GM21737 (cell line): ENCODE measurements around the gene SLC46A3.
"Not testable (repeated sequence)": the region's sequence is repeated elsewhere in the genome, so short reads cannot be mapped to it uniquely, and the experiment has no call there.

Source experiments
- ATAC-seq: cut with Tn5 transposase; IDR thresholded peaks from one replicate; pipeline ENCODE4 v1.9.1; 2021; ENCODE audit warnings: mild to moderate bottlenecking, moderate library complexity; ENCODE audit not compliant: unreplicated experiment

The SLC46A3 gene

DNA sequence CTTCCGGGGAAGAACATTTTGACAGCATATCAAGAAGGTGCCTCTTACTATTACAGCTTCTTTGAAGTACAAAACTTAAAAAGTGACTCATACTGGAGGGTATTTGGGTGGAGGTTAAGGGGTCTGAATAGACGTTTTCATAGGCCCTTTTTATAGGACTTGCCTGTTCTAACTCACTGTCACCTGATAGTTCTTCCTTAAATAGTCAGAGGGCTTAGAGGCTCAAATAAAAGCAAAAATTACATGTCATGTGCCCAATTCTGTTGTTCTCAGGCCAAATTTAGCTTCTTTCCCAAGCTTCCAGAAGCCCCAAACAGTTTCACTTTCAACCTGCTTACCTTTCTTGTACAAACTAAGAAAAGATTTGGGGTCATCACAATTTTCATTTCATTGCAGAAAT lies 16.1 kb upstream of the SLC46A3 start:
- ATAC-seq: no peak

DNA sequence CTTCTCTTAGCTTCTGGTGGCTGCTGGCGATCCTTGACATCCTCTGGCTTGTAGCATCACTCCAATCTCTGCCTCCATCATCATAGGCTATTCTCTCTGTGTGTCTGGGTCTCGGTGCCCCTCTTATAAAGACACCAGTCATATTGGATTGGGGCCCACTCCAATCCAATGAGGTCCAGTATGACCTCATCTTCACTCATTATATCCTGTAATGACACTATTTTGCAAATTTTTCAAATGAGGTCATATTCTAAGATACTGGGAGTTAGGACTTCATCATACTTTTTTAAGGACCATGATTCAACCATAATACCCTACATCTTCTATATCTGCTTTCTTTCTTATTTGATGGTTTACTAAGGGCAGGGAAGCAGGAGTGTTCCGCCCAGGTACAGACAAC lies 12.0 kb upstream of the SLC46A3 start:
- no peak for ATAC-seq

DNA sequence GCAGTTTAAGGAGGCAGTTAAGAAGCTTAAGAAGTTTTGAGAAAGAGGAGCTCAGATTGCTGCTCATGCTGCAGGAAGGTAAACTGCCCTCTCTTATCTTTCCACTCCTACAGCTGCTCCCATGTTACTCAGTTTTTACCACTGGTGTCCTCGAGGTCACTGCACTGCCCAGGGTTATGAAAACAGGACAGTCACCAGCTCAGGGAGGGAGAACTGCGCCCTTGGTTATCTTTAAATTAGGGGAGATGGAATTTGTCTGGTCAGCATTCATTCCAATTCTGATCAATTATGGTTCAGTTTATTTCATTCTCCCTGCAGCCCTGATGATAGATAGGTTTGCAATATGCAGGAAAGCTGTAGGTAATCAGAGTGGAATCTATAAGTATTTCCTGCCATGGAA lies 10.8 kb upstream of the SLC46A3 start:
- no peak for ATAC-seq

DNA sequence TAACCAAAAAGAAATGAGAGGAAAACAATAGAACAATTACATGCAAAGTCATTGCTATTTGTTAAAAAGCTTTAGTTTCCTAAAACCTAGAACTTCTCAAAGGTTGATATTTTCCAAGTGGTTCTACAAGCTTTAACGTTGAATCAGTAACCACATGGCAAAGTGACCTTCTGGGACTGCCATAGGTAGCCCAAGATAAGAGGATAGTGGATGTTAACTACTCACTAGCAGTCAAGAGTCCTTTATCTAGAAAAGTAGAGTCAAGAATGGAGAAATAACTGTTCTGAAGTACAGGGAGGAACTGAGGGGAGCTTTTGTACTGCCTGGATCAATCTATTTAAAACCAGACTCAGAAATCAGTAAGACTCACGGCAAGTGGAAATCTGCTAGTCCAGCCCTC lies 9.9 kb upstream of the SLC46A3 start:
- no peak for ATAC-seq

DNA sequence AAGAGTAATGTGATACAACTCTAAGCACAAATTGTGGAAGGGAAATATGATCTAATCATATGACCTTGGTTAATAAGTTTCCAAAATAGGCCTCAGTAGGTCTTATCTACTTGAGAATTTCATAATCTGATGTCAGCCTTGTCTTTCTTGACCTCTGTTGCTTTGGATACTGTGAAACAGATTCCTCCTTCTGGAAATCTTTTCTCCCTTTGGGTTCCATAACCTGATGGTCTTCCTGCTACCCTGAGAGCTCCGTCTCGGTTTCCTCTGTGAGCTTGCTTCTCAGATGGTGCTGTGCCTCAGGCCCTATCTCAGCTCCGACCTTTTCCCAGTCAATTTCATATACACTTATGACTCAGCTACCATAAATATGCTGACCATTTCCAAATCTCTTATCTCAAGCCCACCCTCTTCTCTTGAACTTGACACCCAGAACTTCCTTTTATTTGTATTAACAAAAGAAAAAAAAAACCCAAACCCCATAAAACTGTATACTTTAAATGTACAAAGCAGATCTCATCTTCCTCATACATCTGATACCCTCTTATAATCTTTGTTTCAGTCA lies 6.4 kb upstream of the SLC46A3 start:
- ATAC-seq: no peak

DNA sequence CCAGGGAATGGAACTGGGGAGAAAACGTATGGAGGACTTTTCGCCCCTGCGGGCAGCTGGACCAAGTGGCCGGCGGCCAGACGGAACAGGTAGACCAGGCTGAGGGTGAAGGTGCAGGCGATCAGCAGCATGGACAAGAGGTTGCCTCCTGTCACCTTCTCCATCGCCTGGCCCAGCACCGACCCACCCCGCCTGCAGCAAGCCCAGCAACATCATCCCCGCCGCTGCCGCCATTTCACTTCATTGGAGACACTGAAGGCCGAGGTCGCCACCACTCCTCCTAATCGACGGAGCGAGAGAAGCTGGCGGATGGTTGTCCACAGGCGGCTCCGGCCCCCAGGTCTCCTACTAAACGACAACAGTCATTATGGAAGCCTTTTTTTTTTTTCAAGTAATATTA lies 5.0 kb upstream of the SLC46A3 start:
- no peak for ATAC-seq

DNA sequence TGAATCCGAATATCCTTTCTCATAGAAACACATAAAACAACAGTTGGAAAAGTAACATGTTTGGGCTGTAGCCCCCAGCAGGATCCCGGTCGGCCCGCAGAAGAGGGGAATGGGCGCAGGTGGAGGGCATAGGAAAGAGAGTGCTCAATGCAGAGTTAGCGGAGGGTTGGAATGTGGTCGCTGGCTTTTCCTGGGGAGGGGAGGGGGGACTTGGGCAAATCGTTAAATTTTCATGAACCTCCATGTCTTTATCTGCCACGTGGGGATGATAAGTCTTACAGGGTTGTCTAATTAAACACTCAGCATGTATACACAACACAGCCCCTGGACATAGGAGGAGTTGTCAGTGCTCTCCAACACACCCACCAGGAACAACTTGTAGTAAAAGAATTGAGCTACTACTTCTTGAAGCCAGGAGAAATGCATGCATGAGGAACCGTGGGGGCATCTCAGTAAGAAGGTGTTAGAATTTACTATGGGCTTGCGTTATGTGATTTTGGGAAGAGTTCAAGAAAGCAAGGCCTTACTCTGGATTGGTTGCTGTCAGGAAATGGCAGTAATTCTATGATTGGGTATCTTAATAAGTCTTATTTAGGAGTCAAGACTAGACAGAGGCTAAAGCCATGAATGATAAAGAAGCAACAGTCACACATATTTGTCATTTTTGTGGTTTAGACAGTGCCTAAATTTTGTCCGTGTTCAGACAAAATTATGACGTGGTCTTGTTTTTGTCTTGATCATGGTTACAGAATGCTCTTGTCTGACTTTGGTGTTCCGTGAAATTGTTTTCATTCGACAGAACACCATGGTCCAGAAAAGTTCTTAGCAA lies 671 bp upstream of the SLC46A3 start:
- no peak for ATAC-seq

DNA sequence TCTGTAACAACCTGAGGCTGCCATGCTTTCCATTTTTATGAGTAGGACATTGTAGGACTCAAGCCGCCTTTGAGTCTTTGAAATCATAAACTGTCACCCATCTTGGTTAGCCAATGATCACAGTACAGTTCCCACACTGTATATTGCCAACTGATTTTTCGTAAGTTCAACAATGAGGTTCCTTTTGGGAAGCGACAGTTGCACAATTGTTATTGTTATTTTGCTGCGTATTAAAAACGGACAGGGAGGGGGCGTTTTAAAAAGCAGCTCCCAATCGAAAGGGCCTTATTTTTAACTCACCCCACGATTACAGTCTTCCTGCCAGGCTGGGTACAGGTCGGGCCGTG lies 601 bp downstream of the SLC46A3 start:
- no peak for ATAC-seq

DNA sequence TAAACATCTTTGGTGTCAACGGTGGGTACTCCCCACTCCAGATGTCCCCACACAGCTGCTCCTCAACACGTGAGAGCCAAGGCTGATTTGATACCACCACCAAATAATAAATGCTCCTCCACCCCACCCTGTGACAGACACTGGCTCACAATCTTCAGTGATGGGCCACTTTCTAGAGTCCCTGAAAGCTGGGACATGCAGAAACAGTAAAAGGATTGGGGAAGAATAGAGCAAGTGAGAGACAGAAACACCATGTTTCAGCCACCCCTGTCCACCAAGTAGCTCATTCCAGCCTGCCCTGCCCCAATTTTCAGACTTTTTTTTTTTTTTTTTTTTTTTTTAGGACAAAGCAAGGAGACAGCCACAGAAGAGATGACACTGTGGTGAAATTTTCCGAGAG lies 1.6 kb downstream of the SLC46A3 start:
- ATAC-seq: no peak

DNA sequence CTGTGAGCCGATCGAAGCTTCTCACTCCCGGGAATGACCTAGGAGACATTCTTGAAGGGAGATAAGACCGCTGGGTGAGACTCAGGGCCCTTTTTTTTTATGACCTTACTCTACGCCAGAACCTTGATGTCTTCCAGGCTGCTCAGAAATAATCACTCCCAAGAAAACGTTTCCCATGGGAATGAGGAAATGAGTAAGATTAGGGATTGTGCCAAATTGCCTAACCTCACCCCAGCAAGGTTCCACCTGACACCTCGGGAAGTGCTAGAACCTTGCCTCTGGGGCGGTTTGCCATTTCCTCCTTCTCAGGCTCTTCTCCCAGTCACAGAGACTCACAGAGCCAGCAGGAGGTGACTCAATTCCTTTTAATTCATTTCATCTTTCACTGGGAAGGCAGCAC lies 2.3 kb downstream of the SLC46A3 start:
- ATAC-seq: no peak

DNA sequence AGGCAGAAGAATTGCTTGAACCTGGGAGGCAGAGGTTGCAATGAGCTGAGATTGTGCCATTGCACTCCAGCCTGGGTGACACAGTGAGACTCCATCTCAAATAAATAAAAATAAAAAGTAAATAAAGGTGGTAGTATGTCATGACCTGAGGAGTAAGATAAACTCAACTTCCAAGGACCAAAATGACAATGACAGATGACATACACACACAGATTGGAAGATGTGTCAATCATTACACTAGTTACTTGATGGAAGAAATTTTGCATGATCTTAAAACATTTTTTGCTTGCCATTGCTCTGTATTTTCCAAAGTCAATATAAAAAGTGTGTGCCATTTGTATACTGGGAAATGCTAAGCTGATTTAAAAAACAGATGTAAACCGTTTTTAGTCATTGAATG lies 4.1 kb downstream of the SLC46A3 start:
- no peak for ATAC-seq

DNA sequence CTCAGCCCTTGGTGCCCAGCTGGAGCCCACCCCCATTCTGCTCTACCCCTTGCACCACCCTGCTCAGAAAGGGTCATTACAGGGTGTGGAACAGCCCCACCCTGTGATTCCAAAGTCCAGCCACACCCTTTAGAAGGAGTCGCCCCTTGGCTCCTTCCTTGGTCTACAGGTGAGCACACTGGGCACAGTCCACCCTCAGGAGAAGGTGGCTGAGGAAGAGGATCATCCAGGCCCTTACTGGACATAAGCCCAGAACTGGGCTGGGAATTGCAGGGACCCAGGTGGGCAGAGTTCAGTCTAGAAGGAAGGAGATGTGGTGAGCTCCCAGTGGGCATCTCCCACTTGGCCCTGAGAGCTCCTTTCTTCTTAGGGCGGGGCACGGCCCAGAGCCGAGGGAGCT lies 8.6 kb downstream of the SLC46A3 start:
- no peak for ATAC-seq

DNA sequence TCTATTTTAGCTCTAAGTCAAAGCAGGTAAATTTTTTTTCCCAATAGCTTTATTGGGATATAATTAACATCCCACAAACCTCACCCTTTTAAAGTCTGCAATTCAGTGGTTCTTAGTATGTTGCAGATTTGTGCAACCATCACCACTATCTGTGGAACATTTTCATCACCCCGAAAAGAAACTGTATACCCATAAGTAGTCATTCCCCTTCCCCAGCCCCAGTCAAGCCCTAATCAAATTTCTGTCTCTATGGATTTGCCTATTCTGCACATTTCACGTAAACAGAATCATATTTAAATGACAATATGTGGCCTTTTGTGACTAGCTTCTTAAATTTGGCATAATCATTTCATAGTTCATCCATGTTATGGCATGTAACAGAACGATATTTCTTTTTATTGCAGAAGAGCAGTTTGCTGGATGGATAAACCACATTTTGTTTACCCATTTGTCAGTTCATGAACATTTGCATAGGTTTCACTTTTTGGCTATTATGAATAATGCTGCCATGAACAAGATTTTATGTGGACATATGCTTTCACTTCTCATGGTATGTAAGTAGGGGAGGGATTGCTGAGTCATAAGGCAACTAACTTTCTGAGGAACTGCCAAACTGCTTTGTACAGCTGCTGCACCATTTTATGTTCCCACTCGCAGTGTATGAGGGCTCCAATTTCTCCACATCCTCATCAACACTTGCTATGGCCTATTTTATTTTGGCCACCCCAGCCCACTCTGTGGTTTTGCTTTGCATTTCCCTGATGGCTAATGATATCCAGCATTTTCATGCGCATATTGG lies 10.9 kb downstream of the SLC46A3 start:
- ATAC-seq: peak; percentile 96

DNA sequence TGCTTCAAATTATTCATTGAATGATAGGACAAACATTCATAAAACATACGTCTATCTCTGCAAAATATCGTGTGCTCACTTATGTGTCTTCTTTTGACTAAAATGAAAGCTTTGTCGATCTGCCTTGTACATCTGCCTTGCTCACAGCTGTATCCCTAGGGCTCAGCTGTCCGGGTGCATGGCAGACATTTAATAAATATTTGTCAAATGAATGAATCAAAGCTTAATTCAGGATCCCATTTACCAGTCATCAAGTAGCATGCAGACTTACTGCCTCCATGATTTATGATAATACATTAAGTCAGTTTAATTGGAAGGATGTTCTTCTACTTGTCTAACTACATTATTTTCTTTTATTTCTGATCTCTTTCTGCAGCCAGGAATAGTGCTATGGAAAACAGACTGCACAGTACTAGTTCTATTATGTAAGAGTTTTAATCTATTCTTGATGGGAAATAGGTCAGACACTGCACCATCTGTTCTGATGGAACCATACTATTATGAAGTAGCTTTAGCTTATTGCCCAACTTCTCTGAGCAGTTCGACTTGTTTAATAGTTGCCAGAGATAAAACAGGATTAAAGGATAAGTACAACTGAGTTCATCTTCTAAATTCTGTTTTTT lies 13.2 kb downstream of the SLC46A3 start:
- no peak for ATAC-seq

DNA sequence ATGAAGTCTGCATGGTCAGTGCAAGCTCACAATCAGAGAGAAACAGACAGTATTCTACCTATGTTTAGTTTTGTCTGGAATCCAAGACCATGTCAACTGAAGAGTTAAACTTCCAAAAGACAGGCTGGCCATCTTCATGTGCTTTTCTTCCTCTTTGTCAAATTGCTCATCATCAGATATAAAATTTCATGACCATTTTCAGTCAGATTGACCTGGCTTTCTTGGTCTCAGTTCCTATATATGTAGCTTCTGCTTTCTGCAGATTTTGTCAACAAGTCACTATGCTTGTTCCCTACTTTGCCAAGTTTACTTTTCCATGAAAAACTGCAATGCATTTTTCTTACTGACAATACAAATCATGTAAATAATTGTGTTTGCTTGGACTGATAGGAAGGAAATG lies 13.9 kb downstream of the SLC46A3 start:
- ATAC-seq: no peak

DNA sequence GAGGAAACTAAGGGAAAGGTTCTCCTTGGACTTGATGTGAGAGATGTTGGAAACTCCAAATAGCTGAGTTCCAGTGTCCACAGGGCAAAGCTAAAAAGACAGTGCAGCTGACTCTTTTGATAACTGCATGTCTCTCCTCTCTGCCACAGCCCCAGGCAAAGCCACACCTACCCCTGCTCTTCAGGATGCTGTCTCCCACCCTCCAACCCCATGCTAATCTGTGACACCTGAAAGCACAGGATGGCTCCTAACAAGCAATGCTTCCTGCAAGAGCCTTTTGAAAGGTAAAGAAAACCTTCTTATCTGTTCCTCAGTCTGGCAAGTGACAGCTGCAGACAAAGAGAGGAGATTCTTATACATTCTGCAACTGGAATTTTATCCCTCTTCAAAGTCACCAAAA lies 14.5 kb downstream of the SLC46A3 start:
- no peak for ATAC-seq

DNA sequence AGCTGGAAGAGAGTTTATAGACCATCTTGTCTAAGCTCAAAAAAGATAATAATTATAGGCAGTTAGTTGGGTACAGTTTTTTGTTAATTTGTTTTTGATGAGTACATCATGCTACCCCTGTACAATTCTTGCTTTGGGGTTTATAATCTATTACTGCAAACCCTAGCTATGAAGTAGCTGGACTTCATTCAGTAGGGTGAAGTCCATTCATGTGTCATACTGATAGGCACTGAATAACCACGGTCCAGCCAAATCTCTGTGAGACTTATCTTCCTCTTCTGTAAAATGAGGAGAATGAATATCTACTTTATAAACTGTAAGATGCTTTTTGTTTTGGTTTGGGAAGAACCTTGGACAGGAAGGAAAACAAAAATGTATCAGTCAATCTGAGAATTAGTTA lies 19.5 kb downstream of the SLC46A3 start:
- ATAC-seq: no peak

DNA sequence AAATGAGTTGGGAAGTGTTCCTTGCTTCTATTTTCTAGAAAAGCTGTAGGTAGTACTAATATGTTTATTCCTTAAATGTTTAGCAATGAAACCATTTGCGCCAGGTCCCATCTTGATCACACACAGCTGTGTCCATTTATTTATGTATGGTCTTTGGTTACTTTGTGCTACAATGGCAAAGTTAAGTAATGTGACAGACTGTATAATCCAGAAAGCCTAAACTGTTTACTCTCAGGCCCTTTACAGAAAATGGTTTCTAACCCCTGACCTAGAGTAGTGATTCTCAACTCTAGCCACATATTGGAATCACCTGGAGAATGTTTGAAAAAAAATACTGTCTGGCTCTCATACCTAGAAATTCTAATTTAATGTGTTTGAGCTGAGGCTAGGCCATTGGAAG lies 21.3 kb downstream of the SLC46A3 start:
- ATAC-seq: no peak

DNA sequence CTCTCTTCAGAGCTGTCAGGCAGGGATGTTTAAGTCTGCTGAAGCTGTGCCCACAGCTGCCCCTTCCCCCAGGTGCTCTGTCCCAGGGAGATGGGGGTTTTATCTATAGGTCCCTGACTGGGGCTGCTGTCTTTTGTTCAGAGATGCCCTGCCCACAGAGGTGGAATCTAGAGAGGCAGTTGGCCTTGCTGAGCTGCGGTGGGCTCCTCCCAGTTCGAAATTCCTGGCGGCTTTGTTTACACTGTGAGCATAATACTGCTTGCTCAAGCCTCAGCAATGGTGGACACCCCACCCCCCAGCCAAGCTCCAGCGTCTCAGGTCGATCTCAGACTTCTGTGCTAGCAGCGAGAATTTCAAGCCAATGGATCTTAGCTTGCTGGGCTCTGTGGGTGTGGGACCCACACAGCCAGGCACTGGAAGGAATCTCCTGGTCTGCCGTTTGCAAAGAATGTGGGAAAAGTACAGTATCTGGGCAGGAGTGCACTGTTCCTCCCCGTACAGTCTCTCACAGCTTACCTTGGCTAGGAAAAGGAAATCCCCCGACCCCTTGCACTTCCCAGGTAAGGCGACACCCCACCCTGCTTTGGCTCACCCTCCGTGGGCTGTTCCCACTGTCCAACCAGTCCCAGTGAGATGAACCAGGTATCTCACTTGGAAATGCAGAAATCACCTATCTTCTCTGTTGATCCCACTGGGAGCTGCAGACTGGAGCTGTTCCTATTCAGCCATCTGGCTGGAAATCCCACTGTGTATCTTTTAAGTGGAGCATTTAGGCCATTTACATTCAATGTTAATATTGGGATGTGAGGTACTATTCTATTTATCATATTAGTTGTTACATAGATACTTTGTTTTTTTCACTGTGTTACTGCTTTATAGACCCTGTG lies 24.9 kb downstream of the SLC46A3 start:
- ATAC-seq: not testable (repeated sequence)

DNA sequence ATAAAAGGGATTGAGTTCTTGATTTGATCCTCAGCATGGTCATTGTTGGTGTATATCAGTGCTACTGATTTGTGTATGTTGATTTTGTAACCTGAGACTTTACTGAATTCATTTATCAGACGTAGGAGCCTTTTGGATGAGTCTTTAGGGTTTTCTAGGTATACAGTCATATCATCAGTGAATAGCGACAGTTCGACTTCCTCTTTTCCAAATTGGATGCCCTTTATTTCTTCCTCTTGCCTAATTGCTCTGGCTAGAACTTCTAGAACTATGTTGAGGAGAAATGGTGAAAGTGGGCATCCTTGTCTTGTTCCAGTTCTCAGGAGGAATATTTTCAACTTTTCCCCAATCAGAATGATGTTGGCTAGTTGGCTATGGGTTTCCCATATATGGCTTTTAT lies 32.9 kb downstream of the SLC46A3 start:
- no peak for ATAC-seq

DNA sequence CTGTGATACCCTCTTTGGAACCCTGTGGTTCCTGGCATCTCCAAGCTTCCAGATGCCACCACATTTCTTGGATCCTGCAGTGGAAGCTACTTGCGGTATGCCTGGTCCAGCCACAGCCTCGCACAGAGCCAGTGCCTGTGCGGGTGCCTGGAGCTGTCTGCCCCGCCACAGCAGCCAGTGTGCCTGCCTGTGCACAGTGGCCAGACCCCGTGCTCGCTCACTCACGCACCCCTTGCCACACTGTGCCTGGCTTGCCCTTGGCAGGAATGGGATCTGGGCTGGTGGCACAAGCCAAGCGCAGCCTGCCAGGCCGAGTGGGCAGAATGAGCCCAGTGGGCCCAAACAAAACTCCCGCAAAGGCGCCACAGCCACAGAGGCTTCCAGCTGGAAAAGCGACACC lies 33.7 kb downstream of the SLC46A3 start:
- ATAC-seq: no peak
